Nephron progenitor cell (in vitro differentiated cells): ENCODE measurements around the gene MATN1.

ENCODE experiments used
- DNase-seq: peaks from one replicate; pipeline ENCODE4 v3.0.0; 2021
- H3K27ac Mint-ChIP-seq: 2 replicates; pipeline ENCODE4 v1.8.0; 2021; ENCODE audit warnings: mild to moderate bottlenecking, moderate library complexity, mixed read lengths
- H3K27me3 Mint-ChIP-seq: 2 replicates; pipeline ENCODE4 v1.8.0; 2021; ENCODE audit warnings: mild to moderate bottlenecking, low read depth, mixed read lengths; ENCODE audit not compliant: poor library complexity
- H3K36me3 Mint-ChIP-seq: 2 replicates; pipeline ENCODE4 v1.8.0; 2021; ENCODE audit warnings: low read depth, mixed read lengths
- H3K4me1 Mint-ChIP-seq: 2 replicates; pipeline ENCODE4 v1.8.0; 2021; ENCODE audit warnings: mixed read lengths
- H3K4me3 Mint-ChIP-seq: 2 replicates; pipeline ENCODE4 v1.8.0; 2021; ENCODE audit warnings: mild to moderate bottlenecking, moderate library complexity, mixed read lengths
- H3K9me3 Mint-ChIP-seq: 2 replicates; pipeline ENCODE4 v1.8.0; 2021; ENCODE audit warnings: mild to moderate bottlenecking, moderate library complexity, mixed read lengths
- CTCF ChIP-seq: fragments of 200-600 bp; sonication (generic); IDR thresholded peaks from 2 replicates; pipeline ENCODE4 v1.5.0; 2021; ENCODE audit warnings: antibody characterized with exemption

Gene MATN1

GRCh38 chr1:30731109-30731805 lies 7.9 kb upstream of the MATN1 start:
- H3K27me3 Mint-ChIP-seq: no peaks in the 10 kb centered on the region
- H3K9me3 Mint-ChIP-seq: no peaks in the 10 kb centered on the region
- no peak for TF ChIP-seq CTCF
- H3K27ac Mint-ChIP-seq: peak overlapping the region; percentile 97
- H3K4me1 Mint-ChIP-seq: peaks cover 61% of the 10 kb centered on the region
- H3K36me3 Mint-ChIP-seq: no peaks in the 10 kb centered on the region
- no peak overlapping the region for H3K4me3 Mint-ChIP-seq
- no peak for DNase-seq

- Mint-ChIP-seq H3K27ac (peak overlapping the region; percentile 97), H3K9me3 (no peaks in the 10 kb centered on the region), H3K36me3 (no peaks in the 10 kb centered on the region), H3K4me1 (peaks cover 68% of the 10 kb centered on the region), H3K27me3 (no peaks in the 10 kb centered on the region), H3K4me3 (no peak overlapping the region)
- no peak for DNase-seq
- TF ChIP-seq CTCF: no peak
Observed at GRCh38 chr1:30730346-30731108, 7.1 kb upstream of the MATN1 start.

- Mint-ChIP-seq H3K4me3 (no peak overlapping the region), H3K9me3 (no peaks in the 10 kb centered on the region), H3K36me3 (no peaks in the 10 kb centered on the region), H3K4me1 (peaks cover 74% of the 10 kb centered on the region), H3K27me3 (no peaks in the 10 kb centered on the region), H3K27ac (peak overlapping the region; percentile 97)
- no peak for DNase-seq
- TF ChIP-seq CTCF: no peak
Observed at GRCh38 chr1:30729901-30730300, 6.5 kb upstream of the MATN1 start.

GRCh38 chr1:30728832-30729638 lies 5.7 kb upstream of the MATN1 start:
- no peak overlapping the region for H3K4me3 Mint-ChIP-seq
- no peaks in the 10 kb centered on the region for H3K36me3 Mint-ChIP-seq
- no peak for TF ChIP-seq CTCF
- no peak overlapping the region for H3K27ac Mint-ChIP-seq
- peaks cover 74% of the 10 kb centered on the region for H3K4me1 Mint-ChIP-seq
- H3K27me3 Mint-ChIP-seq: no peaks in the 10 kb centered on the region
- no peaks in the 10 kb centered on the region for H3K9me3 Mint-ChIP-seq
- DNase-seq: no peak

- Mint-ChIP-seq H3K27me3 (no peaks in the 10 kb centered on the region), H3K4me1 (peaks cover 74% of the 10 kb centered on the region), H3K9me3 (no peaks in the 10 kb centered on the region)
Observed at GRCh38 chr1:30728340-30728739, 5.0 kb upstream of the MATN1 start.

More at GRCh38 chr1:30728340-30728739, 5.0 kb upstream of the MATN1 start:
- TF ChIP-seq CTCF: no peak
- Mint-ChIP-seq H3K27ac (peak overlapping the region; percentile 81), H3K4me3 (no peak overlapping the region), H3K36me3 (no peaks in the 10 kb centered on the region)
- no peak for DNase-seq
